ENCODE results near the gene LCAT.

The LCAT gene

DNA sequence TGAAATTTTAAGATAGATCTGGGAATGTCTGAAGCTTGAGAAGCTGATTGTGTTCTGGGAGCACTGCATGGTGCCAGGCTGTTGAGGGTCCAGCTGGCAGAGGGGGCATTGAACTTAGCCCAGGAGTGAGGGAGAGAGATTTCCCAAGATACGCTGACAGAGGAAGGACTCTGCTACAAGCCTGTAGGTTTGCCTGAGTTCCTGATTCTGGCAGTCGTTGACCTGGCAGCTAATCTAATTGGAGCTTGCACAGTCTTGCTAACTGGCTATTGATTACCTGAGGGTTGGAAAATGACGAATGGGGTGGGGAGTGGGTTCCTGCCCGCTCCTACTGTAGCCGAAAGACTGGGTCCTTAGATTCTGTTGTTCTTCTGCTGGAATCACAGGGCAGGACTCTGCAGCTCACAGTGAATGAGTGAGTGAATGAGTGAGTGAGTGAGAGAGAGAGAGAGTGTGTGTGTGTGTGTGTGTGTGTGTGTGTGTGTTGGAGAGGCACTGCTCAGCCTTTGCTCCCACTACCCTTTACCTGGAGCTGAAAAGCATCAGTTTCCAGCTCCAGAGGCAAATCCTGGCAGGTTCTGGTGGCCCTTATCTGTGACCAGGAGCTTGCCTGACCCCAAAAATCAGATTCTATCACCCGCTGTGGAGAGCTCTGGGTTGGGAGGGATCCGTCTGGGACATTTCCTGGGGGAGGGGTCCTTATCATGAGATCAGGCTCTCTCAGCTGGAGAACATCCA, 29.0 kb downstream of the LCAT start:
- Histone ChIP-seq H3K9me3 (ENCODE audit: low read length) (no peaks in the 10 kb centered on the region), H2AFZ (ENCODE audit: low read depth, low read length) (no peak overlapping the region), H3K4me3 (ENCODE audit: low read length) (no peak overlapping the region), H3K27me3 (ENCODE audit: insufficient read depth, low read length) (no peaks in the 10 kb centered on the region), H3K4me1 (ENCODE audit: insufficient read depth, low read length) (peaks cover 4% of the 10 kb centered on the region), H3K36me3 (ENCODE audit: insufficient read depth, low read length) (peaks cover 43% of the 10 kb centered on the region)

DNA sequence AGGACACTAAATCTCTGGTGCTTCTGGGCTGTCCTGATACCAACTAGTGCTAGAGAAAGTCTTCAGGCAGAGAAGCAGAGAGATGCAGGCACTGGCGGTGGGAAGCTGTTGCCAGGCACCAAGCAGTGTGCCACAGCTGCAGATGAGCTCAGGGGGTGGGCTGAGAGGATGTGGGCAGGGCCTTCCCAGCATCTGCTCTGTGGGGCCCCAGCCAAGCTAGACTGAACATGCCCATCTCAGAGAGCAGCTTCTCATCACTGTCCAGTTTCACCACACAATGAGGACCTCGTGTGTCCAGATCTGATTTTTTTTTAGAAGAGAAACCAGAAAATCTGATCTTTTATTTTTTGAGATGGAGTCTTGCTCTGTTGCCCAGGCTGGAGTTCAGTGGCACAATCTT, 33.8 kb downstream of the LCAT start:
- no peaks in the 10 kb centered on the region for H3K9me3 ChIP-seq (ENCODE audit: low read length)
- H3K4me3 ChIP-seq (ENCODE audit: low read length) = no peak overlapping the region
- H3K36me3 ChIP-seq (ENCODE audit: insufficient read depth, low read length) = peaks cover 45% of the 10 kb centered on the region
- H2AFZ ChIP-seq (ENCODE audit: low read depth, low read length) = no peak overlapping the region
- H3K4me1 ChIP-seq (ENCODE audit: insufficient read depth, low read length) = peaks cover 8% of the 10 kb centered on the region
- H3K27me3 ChIP-seq (ENCODE audit: insufficient read depth, low read length) = no peaks in the 10 kb centered on the region

- peaks cover 41% of the 10 kb centered on the region for H3K36me3 ChIP-seq (ENCODE audit: insufficient read depth, low read length)
- H3K27me3 ChIP-seq (ENCODE audit: insufficient read depth, low read length) = no peaks in the 10 kb centered on the region
- no peak overlapping the region for H2AFZ ChIP-seq (ENCODE audit: low read depth, low read length)
- H3K9me3 ChIP-seq (ENCODE audit: low read length) = no peaks in the 10 kb centered on the region
- peaks cover 8% of the 10 kb centered on the region for H3K4me1 ChIP-seq (ENCODE audit: insufficient read depth, low read length)
- no peak overlapping the region for H3K4me3 ChIP-seq (ENCODE audit: low read length)
Measured at GRCh38 chr16:67909056-67909742, 34.7 kb downstream of the LCAT start.

DNA sequence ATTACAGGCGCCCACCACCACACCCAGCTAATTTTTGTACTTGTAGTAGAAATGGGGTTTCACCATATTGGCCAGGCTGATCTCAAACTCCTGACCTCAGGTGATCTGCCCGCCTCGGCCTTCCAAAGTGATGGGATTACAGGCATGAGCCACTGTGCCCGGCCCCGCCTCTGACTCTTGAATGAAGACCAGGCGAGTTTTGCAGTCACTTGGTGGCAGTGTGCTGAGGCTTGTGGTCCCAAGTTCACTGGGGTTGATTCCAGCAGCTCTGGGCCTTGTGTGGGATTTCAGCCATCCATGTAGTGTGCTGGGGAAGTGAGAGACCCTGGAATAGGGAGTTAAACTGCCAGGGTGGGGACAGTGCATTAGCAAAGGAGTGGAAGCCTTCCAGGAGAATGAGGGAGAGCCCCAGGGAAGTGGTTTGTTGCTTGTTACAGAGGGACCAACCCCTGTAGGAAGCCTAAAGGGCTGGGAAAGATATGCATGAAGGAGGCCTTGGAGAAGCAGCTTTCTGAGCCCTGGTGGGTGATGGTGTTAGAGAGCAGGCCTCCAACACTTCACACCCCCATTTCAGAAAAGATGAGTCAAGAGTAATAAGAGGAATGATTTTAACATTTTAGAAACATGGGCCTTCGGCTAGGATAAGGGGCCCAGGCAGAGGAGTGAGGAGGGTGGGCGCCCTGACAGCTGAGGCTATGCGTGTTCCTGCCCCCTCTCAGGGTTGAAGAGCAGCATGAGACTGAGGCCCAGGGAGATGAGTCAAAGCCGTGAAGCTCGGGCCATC, 36.3 kb downstream of the LCAT start:
- Histone ChIP-seq H3K4me3 (ENCODE audit: low read length) (no peak overlapping the region), H2AFZ (ENCODE audit: low read depth, low read length) (no peak overlapping the region), H3K4me1 (ENCODE audit: insufficient read depth, low read length) (peaks cover 8% of the 10 kb centered on the region), H3K9me3 (ENCODE audit: low read length) (no peaks in the 10 kb centered on the region), H3K27me3 (ENCODE audit: insufficient read depth, low read length) (no peaks in the 10 kb centered on the region), H3K36me3 (ENCODE audit: insufficient read depth, low read length) (peaks cover 46% of the 10 kb centered on the region)

DNA sequence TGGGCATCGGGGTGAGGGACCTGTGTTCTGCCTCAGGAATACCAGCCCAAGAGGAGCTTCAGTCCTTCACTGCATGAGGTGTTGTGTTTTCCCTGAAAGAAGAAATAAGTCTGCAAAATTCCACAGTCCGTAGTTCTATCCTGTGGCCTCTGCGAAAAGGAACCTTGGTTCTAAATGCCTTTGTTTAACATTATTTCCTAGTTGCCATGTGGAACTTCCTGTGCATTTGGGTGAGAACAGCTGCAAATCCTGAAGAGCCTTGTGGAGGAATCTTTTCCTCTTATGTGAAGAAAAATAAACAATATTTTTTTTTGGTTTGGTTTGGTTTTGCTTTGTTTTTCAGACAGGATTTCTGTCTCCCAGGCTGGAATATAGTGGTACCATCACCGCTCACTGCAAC, 41.1 kb downstream of the LCAT start:
- Histone ChIP-seq H2AFZ (ENCODE audit: low read depth, low read length) (no peak overlapping the region), H3K9me3 (ENCODE audit: low read length) (no peaks in the 10 kb centered on the region), H3K36me3 (ENCODE audit: insufficient read depth, low read length) (peaks cover 9% of the 10 kb centered on the region), H3K4me3 (ENCODE audit: low read length) (no peak overlapping the region), H3K27me3 (ENCODE audit: insufficient read depth, low read length) (no peaks in the 10 kb centered on the region), H3K4me1 (ENCODE audit: insufficient read depth, low read length) (no peaks in the 10 kb centered on the region)

- Histone ChIP-seq H3K9me3 (ENCODE audit: low read length) (no peaks in the 10 kb centered on the region), H3K27me3 (ENCODE audit: insufficient read depth, low read length) (no peaks in the 10 kb centered on the region), H2AFZ (ENCODE audit: low read depth, low read length) (no peak overlapping the region), H3K4me1 (ENCODE audit: insufficient read depth, low read length) (peaks cover 5% of the 10 kb centered on the region), H3K4me3 (ENCODE audit: low read length) (no peak overlapping the region), H3K36me3 (ENCODE audit: insufficient read depth, low read length) (peaks cover 9% of the 10 kb centered on the region)
Measured at GRCh38 chr16:67901734-67902133, 42.2 kb downstream of the LCAT start.

DNA sequence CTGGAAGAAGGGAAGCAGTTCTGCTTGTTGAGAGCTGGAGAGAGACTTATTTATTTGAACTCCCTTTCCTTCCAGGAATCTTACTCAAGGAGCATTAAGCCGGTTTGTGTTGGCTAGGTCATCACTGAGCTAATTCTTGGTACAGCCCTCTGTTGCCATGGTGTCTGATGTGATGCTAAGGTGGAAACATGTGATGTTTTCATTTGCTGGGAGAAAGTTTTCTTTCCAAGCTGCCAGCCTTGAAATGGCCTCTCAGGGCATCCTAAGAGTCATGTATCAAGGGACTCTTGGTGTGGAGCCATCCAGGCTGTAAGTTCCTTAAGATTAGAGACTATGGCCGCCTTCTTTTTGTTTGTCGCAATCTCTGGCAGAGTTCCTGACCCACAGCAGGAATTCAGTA, 46.7 kb downstream of the LCAT start:
- peaks cover 25% of the 10 kb centered on the region for H3K4me1 ChIP-seq (ENCODE audit: insufficient read depth, low read length)
- no peak overlapping the region for H3K4me3 ChIP-seq (ENCODE audit: low read length)
- no peaks in the 10 kb centered on the region for H3K27me3 ChIP-seq (ENCODE audit: insufficient read depth, low read length)
- no peaks in the 10 kb centered on the region for H3K9me3 ChIP-seq (ENCODE audit: low read length)
- H3K36me3 ChIP-seq (ENCODE audit: insufficient read depth, low read length) = no peaks in the 10 kb centered on the region
- no peak overlapping the region for H2AFZ ChIP-seq (ENCODE audit: low read depth, low read length)

DNA sequence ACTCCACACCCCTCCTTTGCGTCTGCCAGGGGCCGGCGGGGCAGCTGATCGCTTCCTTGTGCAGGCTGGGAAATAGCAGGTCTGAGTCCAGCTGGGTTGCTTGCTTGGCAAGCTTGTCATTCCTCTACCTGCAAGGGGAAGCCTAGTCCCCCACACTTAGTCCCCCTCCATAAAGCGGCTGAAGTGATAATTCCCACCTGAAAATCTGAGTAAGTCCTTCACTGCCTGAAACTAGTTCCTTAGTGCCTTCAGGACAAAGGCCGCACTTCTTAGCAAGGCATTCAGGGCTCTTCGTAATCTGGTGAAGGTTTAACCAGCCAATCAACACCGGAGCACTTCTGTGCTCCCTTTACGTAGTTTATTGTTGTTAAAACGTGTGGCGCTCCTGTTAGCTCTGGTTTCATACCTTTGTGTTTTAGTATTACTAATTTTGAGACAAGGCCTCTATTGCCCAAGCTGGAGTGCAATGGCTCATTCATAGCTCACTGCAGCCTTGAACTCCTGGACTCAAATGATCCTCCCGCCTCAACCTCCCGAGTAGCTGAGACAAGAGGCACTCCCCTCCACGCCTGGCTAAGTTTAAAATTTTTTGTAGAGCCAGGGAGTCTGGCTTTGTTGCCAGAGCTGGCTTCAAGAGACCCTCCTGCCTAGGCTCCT, 50.0 kb downstream of the LCAT start:
- Histone ChIP-seq H3K9me3 (ENCODE audit: low read length) (no peaks in the 10 kb centered on the region), H3K27me3 (ENCODE audit: insufficient read depth, low read length) (no peaks in the 10 kb centered on the region), H2AFZ (ENCODE audit: low read depth, low read length) (peak overlapping the region; percentile 20), H3K36me3 (ENCODE audit: insufficient read depth, low read length) (no peaks in the 10 kb centered on the region), H3K4me1 (ENCODE audit: insufficient read depth, low read length) (peaks cover 26% of the 10 kb centered on the region), H3K4me3 (ENCODE audit: low read length) (peak overlapping the region; percentile 100)

DNA sequence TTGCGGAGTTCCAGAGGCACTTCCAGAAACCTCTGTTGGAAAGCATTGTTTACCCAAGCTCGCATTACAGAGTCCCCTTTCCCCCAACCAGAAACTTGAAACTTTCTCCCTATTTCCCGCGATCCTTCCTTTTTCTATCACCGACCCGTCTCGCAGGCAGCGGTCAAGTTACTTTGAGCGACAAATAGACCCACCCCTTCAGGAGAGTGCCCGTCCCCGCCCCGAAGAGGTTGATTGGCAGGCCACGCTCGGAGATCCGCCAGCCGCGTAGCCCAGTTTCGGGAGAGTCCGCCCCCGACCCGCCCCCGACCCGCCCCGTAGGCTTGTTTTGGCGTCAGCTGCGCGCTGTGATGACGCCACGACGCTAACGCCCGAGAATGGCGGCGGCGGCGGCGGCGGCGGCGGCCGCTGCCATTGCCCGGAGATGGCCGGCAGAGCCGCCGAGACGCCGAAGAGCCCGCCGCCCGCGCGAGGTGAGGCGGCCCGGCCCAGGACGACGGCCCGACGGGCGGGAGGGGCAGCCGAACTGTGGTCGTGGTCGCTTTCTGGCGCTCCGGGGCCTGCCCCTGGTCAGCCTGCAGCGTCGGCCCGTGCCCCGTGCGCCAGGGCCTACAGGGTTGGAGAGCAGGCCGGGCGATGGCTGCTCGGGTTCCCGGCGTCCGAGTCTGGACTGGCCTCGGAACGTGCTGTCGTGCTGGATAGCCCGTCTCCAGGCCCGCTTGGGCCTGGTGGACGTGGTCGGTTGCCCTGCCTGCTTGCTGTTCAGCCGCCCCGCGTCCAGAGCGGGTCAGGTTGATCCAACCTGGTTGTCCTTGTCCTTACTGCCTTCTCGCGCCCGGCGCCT, 50.8 kb downstream of the LCAT start, which contains the start of gene PSKH1:
Gene PSKH1 (plus strand): TSS at position 356 of the 844 bp plus-strand sequence. CDS start 15,496 bp downstream, outside the sequence.
- Histone ChIP-seq H3K9me3 (ENCODE audit: low read length) (no peaks in the 10 kb centered on the region), H2AFZ (ENCODE audit: low read depth, low read length) (peak within 1 kb of the TSS; percentile 77), H3K4me3 (ENCODE audit: low read length) (peak within 1 kb of the TSS; percentile 100), H3K4me1 (ENCODE audit: insufficient read depth, low read length) (peaks cover 26% of the 10 kb centered on the region), H3K36me3 (ENCODE audit: insufficient read depth, low read length) (no peaks in the 10 kb centered on the region), H3K27me3 (ENCODE audit: insufficient read depth, low read length) (no peaks in the 10 kb centered on the region)

DNA sequence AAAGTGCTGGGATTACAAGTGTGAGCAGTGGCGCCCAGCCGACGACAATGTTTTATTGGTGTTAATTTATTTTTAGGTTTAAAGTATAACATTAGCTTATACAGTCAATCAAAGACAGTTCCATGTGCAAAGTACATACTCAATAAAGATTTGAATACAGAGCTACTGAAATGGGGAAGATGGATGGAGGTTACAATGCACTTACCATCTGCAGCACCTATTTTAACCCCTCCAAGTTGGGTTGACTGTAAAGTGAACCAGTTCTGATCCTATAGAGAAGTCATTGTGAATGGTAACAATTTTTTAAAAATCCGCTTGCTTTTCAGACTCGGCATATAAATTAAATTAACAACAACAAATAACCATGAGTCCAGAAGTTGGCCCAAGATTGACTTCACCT, 51.5 kb downstream of the LCAT start:
- Histone ChIP-seq H3K9me3 (ENCODE audit: low read length) (no peaks in the 10 kb centered on the region), H2AFZ (ENCODE audit: low read depth, low read length) (peak overlapping the region; percentile 77), H3K36me3 (ENCODE audit: insufficient read depth, low read length) (no peaks in the 10 kb centered on the region), H3K4me1 (ENCODE audit: insufficient read depth, low read length) (peaks cover 26% of the 10 kb centered on the region), H3K4me3 (ENCODE audit: low read length) (peak overlapping the region; percentile 53), H3K27me3 (ENCODE audit: insufficient read depth, low read length) (no peaks in the 10 kb centered on the region)

Data from neuron (in vitro differentiated cells).